Upper lobe of left lung (tissue), 6 donors: Measurements from ENCODE around the gene TRIM58. TPM values are rescaled to one million over a fixed set of nuclear protein-coding genes. Genes with fewer than 3 reads are reported as not detected.

Source experiments
- ATAC-seq, 2 donors: fragments of 200-7000 bp; cut with Tn5 transposase; one replicate each; pipeline ENCODE4 v1.9.1; 2022; ENCODE audit warnings: mild to moderate bottlenecking in 2 of 2, moderate library complexity in 2 of 2; ENCODE audit not compliant: low FRiP score in 2 of 2
- DNase-seq, 2 donors: peaks; one replicate each; pipeline ENCODE4 v3.0.0-alpha.2; 2019 to 2020
- H3K27ac ChIP-seq, 4 donors: fragments of 200-600 bp; sonication (generic); one replicate each; pipeline ENCODE4 v1.5.1; 2016 to 2019
- H3K27me3 ChIP-seq, 4 donors: fragments of 200-600 bp; sonication (generic); one replicate each; pipeline ENCODE4 v1.5.1; 2017 to 2019
- H3K36me3 ChIP-seq, 4 donors: fragments of 200-600 bp; sonication (generic); one replicate each; pipeline ENCODE4 v1.5.1; 2016 to 2019
- H3K4me1 ChIP-seq, 4 donors: fragments of 200-600 bp; sonication (generic); one replicate each; pipeline ENCODE4 v1.5.1; 2018 to 2019
- H3K4me3 ChIP-seq, 4 donors: fragments of 200-600 bp; sonication (generic); one replicate each; pipeline ENCODE4 v1.5.1; 2017 to 2019; ENCODE audit warnings: mild to moderate bottlenecking in 2 of 4, moderate library complexity in 1 of 4
- H3K9me3 ChIP-seq, 4 donors: fragments of 200-600 bp; sonication (generic); one replicate each; pipeline ENCODE4 v1.5.1; 2018 to 2019
- EP300 ChIP-seq, 4 donors: sonication (generic); formaldehyde crosslinking; IDR thresholded peaks; one replicate each; pipeline ENCODE4 v1.5.1; 2017; ENCODE audit warnings: antibody characterized with exemption in 4 of 4, control low read depth in 2 of 4
- POLR2A ChIP-seq, 4 donors: fragments of 450-650 bp; IDR thresholded peaks; one replicate each; pipeline ENCODE4 v1.5.1; 2016 to 2017; ENCODE audit warnings: antibody characterized with exemption in 4 of 4, mild to moderate bottlenecking in 2 of 4
- POLR2AphosphoS5 ChIP-seq, 2 donors: sonication (generic); formaldehyde crosslinking; IDR thresholded peaks; one replicate each; pipeline ENCODE4 v1.5.1; 2017; ENCODE audit warnings: antibody characterized with exemption in 2 of 2
- WGBS, 2 donors: methylation state at CpG; one replicate each; pipeline ENCODE4 v1.1.5; 2017 to 2018; 5-methylcytosine and 5-hydroxymethylcytosine counted together
- total RNA-seq, 6 donors: library from RNA; depleted of rRNA in 4 of 6; stranded (reverse); fragments of >200 nt in 4 of 6; gene quantifications; one replicate each; pipeline versions ENCODE4 v1.1.0 to v1.2.1, GENCODE V29; 2016 to 2021
- TF ChIP-seq, protein P1 (sequence below), 6 experiments: fragments of 450-650 bp in 4 of 6; fragments of 200-600 bp in 2 of 6; sonication (generic) in 2 of 6; IDR thresholded peaks; one replicate each; pipeline ENCODE4 v1.5.1; 2016 to 2019; ENCODE audit warnings: antibody characterized with exemption in 6 of 6
- donor health status: DM: no; HTN: no; CAD: no; lungs with moderate emphysema.
- donor health status: DM: no; HTN: yes; CAD: no; lungs with severe emphysema.

Gene TRIM58
- total RNA-seq, 6 donors from 2014 or later = 1.0 to 15.1 (median 4.6) TPM

- 81 to 87% methylated on average over 12 to 13 of the region's 13 CpGs for WGBS, 2 donors
- H3K4me1 ChIP-seq = no peaks in the 10 kb centered on the region
- TF ChIP-seq EP300 (IDR thresholded peaks at IDR 0.05) (no peak), POLR2A (IDR thresholded peaks at IDR 0.05) (no peak), POLR2AphosphoS5 (IDR thresholded peaks at IDR 0.05) (no peak)
- TF ChIP-seq, protein P1, sequence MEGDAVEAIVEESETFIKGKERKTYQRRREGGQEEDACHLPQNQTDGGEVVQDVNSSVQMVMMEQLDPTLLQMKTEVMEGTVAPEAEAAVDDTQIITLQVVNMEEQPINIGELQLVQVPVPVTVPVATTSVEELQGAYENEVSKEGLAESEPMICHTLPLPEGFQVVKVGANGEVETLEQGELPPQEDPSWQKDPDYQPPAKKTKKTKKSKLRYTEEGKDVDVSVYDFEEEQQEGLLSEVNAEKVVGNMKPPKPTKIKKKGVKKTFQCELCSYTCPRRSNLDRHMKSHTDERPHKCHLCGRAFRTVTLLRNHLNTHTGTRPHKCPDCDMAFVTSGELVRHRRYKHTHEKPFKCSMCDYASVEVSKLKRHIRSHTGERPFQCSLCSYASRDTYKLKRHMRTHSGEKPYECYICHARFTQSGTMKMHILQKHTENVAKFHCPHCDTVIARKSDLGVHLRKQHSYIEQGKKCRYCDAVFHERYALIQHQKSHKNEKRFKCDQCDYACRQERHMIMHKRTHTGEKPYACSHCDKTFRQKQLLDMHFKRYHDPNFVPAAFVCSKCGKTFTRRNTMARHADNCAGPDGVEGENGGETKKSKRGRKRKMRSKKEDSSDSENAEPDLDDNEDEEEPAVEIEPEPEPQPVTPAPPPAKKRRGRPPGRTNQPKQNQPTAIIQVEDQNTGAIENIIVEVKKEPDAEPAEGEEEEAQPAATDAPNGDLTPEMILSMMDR (IDR thresholded peaks at IDR 0.05) = no peak
- no peaks in the 10 kb centered on the region for H3K27me3 ChIP-seq
- H3K9me3 ChIP-seq = no peaks in the 10 kb centered on the region
- DNase-seq (peak in 1 of 2 donors; percentile 40), ATAC-seq (no peak)
- H3K27ac ChIP-seq = no peak overlapping the region
- no peak overlapping the region for H3K4me3 ChIP-seq
- no peaks in the 10 kb centered on the region for H3K36me3 ChIP-seq
These were observed 31.6 kb upstream of the TRIM58 start for GRCh38 chr1:247825362-247825761.

- Histone ChIP-seq H3K27ac (no peak overlapping the region), H3K9me3 (no peaks in the 10 kb centered on the region), H3K4me1 (no peaks in the 10 kb centered on the region), H3K36me3 (no peaks in the 10 kb centered on the region), H3K27me3 (no peaks in the 10 kb centered on the region), H3K4me3 (no peak overlapping the region)
- no peak for DNase-seq
- ATAC-seq = no peak
- 0 to 26% methylated on average over 1 of the region's 1 CpG for WGBS, 2 donors
- TF ChIP-seq, protein P1 (IDR thresholded peaks at IDR 0.05) = no peak
- TF ChIP-seq EP300 (IDR thresholded peaks at IDR 0.05) (no peak), POLR2A (IDR thresholded peaks at IDR 0.05) (no peak), POLR2AphosphoS5 (IDR thresholded peaks at IDR 0.05) (no peak)
These were observed 27.3 kb upstream of the TRIM58 start for GRCh38 chr1:247829656-247830055.

DNA sequence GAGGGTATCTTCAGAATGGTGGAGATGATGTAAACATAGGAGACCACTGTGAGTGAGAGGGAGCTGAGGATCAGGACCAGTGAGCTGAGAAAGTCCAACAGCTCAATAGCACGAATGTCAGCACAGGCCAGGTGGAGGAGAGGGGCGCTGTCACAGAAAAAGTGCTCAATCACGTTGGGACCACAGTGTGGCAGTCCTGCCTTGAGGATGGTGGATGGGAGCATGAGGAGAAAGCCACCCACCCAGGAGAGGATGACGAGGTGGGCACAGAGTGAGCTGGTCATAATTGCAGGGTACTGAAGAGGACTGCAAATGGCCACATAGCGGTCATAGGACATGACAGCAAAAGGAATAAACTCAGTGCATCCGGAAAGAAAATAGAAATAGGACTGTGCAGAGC, 23.4 kb upstream of the TRIM58 start:
- no peak for TF ChIP-seq EP300 (IDR thresholded peaks at IDR 0.05)
- Histone ChIP-seq H3K27me3 (no peaks in the 10 kb centered on the region), H3K27ac (no peak overlapping the region), H3K4me1 (no peaks in the 10 kb centered on the region), H3K4me3 (no peak overlapping the region), H3K9me3 (no peaks in the 10 kb centered on the region), H3K36me3 (no peaks in the 10 kb centered on the region)
- DNase-seq (no peak), ATAC-seq (peak in 1 of 2 donors; percentile 12)
- 70 to 74% methylated on average over 6 of the region's 6 CpGs for WGBS, 2 donors

DNA sequence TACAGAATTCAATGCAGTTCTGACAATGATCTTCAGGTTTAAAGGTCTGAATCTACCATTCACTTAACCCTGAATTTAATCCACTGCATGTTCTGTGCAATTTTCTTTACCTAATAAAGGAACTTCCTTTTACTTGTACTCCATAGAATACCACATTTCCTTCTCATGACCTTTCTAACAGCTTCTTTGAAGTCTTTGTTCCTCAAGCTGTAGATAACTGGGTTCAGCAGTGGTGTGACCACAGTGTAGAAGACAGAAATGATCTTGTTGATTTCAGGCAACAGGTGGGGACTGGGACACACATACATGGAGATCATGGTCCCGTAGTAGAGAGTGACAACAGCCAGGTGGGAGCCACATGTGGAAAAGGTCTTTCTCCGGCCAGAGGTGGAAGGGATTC, 16.2 kb upstream of the TRIM58 start:
- Histone ChIP-seq H3K9me3 (no peaks in the 10 kb centered on the region), H3K27ac (no peak overlapping the region), H3K36me3 (no peaks in the 10 kb centered on the region), H3K4me3 (no peak overlapping the region), H3K4me1 (no peaks in the 10 kb centered on the region), H3K27me3 (no peaks in the 10 kb centered on the region)
- TF ChIP-seq POLR2A (IDR thresholded peaks at IDR 0.05) = no peak
- no peak for TF ChIP-seq EP300 (IDR thresholded peaks at IDR 0.05)
- no peak for TF ChIP-seq POLR2AphosphoS5 (IDR thresholded peaks at IDR 0.05)
- TF ChIP-seq, protein P1 (IDR thresholded peaks at IDR 0.05) = no peak
- no peak for ATAC-seq
- no peak for DNase-seq
- 72 to 81% methylated on average over 2 of the region's 2 CpGs for WGBS, 2 donors

GRCh38 chr1:247841796-247842195, 15.2 kb upstream of the TRIM58 start, which contains the start of gene OR11L1:
Gene OR11L1, minus strand, starts transcription at chr1:247841896. Its CDS starts 0 bp downstream, at chr1:247841896.
- TF ChIP-seq, protein P1 (IDR thresholded peaks at IDR 0.05) = no peak
- no peak for TF ChIP-seq POLR2A (IDR thresholded peaks at IDR 0.05)
- no peak for TF ChIP-seq POLR2AphosphoS5 (IDR thresholded peaks at IDR 0.05)
- TF ChIP-seq EP300 (IDR thresholded peaks at IDR 0.05) = no peak
- Histone ChIP-seq H3K9me3 (no peaks in the 10 kb centered on the region), H3K36me3 (no peaks in the 10 kb centered on the region), H3K4me3 (no peak within 1 kb of the TSS), H3K27me3 (no peaks in the 10 kb centered on the region), H3K4me1 (no peaks in the 10 kb centered on the region), H3K27ac (no peak within 1 kb of the TSS)
- ATAC-seq (no peak), DNase-seq (no peak)
- WGBS, 2 donors = 93 to 96% methylated on average over 2 of the region's 2 CpGs
